Activated CD8-positive, alpha-beta T cell treated with anti-CD3 and anti-CD28 coated beads for 36 hours (primary cell): ENCODE data around the gene NEO1. TPM values are rescaled to one million over a fixed set of nuclear protein-coding genes. Genes with fewer than 3 reads are reported as not detected.
A peak's percentile ranks its signal among the peaks of the same experiment; 100 is the strongest.
"Not testable (repeated sequence)": the region's sequence is repeated elsewhere in the genome, so short reads cannot be mapped to it uniquely, and the experiment has no call there.

ENCODE experiments used
- ATAC-seq: fragments of 200-7000 bp; cut with Tn5 transposase; one replicate; pipeline ENCODE4 v1.10.0; 2021; ENCODE audit warnings: mild to moderate bottlenecking, moderate library complexity
- CTCF ChIA-PET: fragments of 350-600 bp; sonication (Branson Sonifier 250); formaldehyde crosslinking; loops from one replicate; lab custom pipeline; 2021; ENCODE audit warnings: antibody characterized with exemption; lab: Charles Lee
- POLR2A ChIA-PET: fragments of 350-600 bp; sonication (Branson Sonifier 250); formaldehyde crosslinking; loops from one replicate; lab custom pipeline; 2021; ENCODE audit warnings: antibody characterized with exemption; lab: Charles Lee
- DNase-seq: peaks from one replicate; pipeline ENCODE4 v3.0.0-alpha.2; 2020
- H3K27ac Mint-ChIP-seq: one replicate; pipeline ENCODE4 v1.8.0; 2021; ENCODE audit warnings: mild to moderate bottlenecking, mixed read lengths
- H3K27me3 Mint-ChIP-seq: one replicate; pipeline ENCODE4 v1.8.0; 2021; ENCODE audit warnings: mixed read lengths
- H3K36me3 Mint-ChIP-seq: one replicate; pipeline ENCODE4 v1.8.0; 2021; ENCODE audit warnings: low read depth, mixed read lengths
- H3K4me1 Mint-ChIP-seq: one replicate; pipeline ENCODE4 v1.8.0; 2021; ENCODE audit warnings: low read depth, mixed read lengths
- H3K4me3 Mint-ChIP-seq: one replicate; pipeline ENCODE4 v1.8.0; 2021; ENCODE audit warnings: mild to moderate bottlenecking, moderate library complexity, mixed read lengths
- H3K9me3 Mint-ChIP-seq: one replicate; pipeline ENCODE4 v1.8.0; 2021; ENCODE audit warnings: mixed read lengths
- CTCF ChIP-seq: fragments of 200-600 bp; IDR thresholded peaks from one replicate; pipeline ENCODE4 v1.8.0; 2022; ENCODE audit warnings: antibody characterized with exemption, mild to moderate bottlenecking
- intact Hi-C: fragments of 100-400 bp; cut with micrococcal nuclease; formaldehyde crosslinking; loops from one replicate; pipeline ENCODE4 v1.10.0; 2022
- total RNA-seq, 2 experiments: library from RNA; stranded (reverse); gene quantifications; one replicate each; pipeline ENCODE4 v1.2.3, GENCODE V29; 2021

NEO1 gene
- total RNA-seq, 2 experiments from 2014 or later, result 2.8 to 3.1 TPM

GRCh38 chr15:73210630-73211029, 158.4 kb downstream of the NEO1 start:
- ChIA-PET POLR2A (no interaction called here), CTCF (interaction anchor here (1.9 kb wide), 1 partner anchor 9 kb away, joined by 4 read pairs; no protein-coding TSS in a partner anchor)
- no peak for ATAC-seq
- intact Hi-C loops, result no loop called here
- no peak for TF ChIP-seq CTCF
- Mint-ChIP-seq H3K4me1 (no peaks in the 10 kb centered on the region), H3K9me3 (no peaks in the 10 kb centered on the region), H3K36me3 (no peaks in the 10 kb centered on the region), H3K4me3 (no peak overlapping the region), H3K27ac (no peak overlapping the region), H3K27me3 (peaks cover 4% of the 10 kb centered on the region)
- no peak for DNase-seq

GRCh38 chr15:73212424-73212823, 160.2 kb downstream of the NEO1 start:
- Mint-ChIP-seq H3K4me3 (no peak overlapping the region), H3K4me1 (no peaks in the 10 kb centered on the region), H3K36me3 (no peaks in the 10 kb centered on the region), H3K9me3 (no peaks in the 10 kb centered on the region), H3K27me3 (peaks cover 2% of the 10 kb centered on the region), H3K27ac (no peak overlapping the region)
- DNase-seq, result no peak
- intact Hi-C loops, result no loop called here
- ATAC-seq, result no peak
- ChIA-PET CTCF (no interaction called here), POLR2A (no interaction called here)
- TF ChIP-seq CTCF, result no peak

GRCh38 chr15:73221450-73221849, 169.2 kb downstream of the NEO1 start:
- POLR2A ChIA-PET, H3K27me3 Mint-ChIP-seq, DNase-seq, H3K4me3 Mint-ChIP-seq, H3K27ac Mint-ChIP-seq, intact Hi-C loops, H3K9me3 Mint-ChIP-seq, H3K36me3 Mint-ChIP-seq, ATAC-seq, CTCF ChIA-PET: not testable (repeated sequence)
- peaks cover 11% of the 10 kb centered on the region for H3K4me1 Mint-ChIP-seq

- Mint-ChIP-seq H3K27ac (no peak overlapping the region), H3K9me3 (no peaks in the 10 kb centered on the region), H3K36me3 (peaks cover 2% of the 10 kb centered on the region), H3K4me1 (peaks cover 11% of the 10 kb centered on the region), H3K4me3 (no peak overlapping the region), H3K27me3 (peaks cover 7% of the 10 kb centered on the region)
- DNase-seq (peak; percentile 57), ATAC-seq (peak; percentile 56)
- no peak for TF ChIP-seq CTCF
- CTCF ChIA-PET, result interaction anchor here (1.2 to 2.6 kb wide), 2 partner anchors 16 to 47 kb away, joined by 3 to 8 read pairs; no protein-coding TSS in a partner anchor
- intact Hi-C loops, result no loop called here
- POLR2A ChIA-PET, result no interaction called here
Measured at GRCh38 chr15:73225358-73226015, 173.2 kb downstream of the NEO1 start.

GRCh38 chr15:73226093-73226814, 174.0 kb downstream of the NEO1 start:
- no peak overlapping the region for H3K4me3 Mint-ChIP-seq
- no peak for TF ChIP-seq CTCF
- ChIA-PET CTCF (interaction anchor here (1.2 to 2.2 kb wide), 2 partner anchors 46 to 504 kb away, joined by 3 to 4 read pairs; no protein-coding TSS in a partner anchor), POLR2A (no interaction called here)
- peaks cover 7% of the 10 kb centered on the region for H3K27me3 Mint-ChIP-seq
- DNase-seq (no peak), ATAC-seq (no peak)
- H3K9me3 Mint-ChIP-seq, result no peaks in the 10 kb centered on the region
- H3K36me3 Mint-ChIP-seq, result peaks cover 2% of the 10 kb centered on the region
- intact Hi-C loops, result no loop called here
- H3K27ac Mint-ChIP-seq, result no peak overlapping the region
- peaks cover 11% of the 10 kb centered on the region for H3K4me1 Mint-ChIP-seq
